Fibroblast of the aortic adventitia (primary cell): ENCODE results near the gene RASA1. TPM values are rescaled to one million over a fixed set of nuclear protein-coding genes. Genes with fewer than 3 reads are reported as not detected.

ENCODE experiments used
- DNase-seq: peaks from one replicate; pipeline ENCODE4 v3.0.0-alpha.2; 2010; ENCODE audit warnings: low read depth
- H3K4me3 ChIP-seq: 2 replicates; pipeline ENCODE4 v1.5.1; 2011; ENCODE audit warnings: low read depth, mild to moderate bottlenecking, control low read depth, low read length, moderate library complexity
- CTCF ChIP-seq: IDR thresholded peaks from 2 replicates; pipeline ENCODE4 v1.5.1; 2011; ENCODE audit warnings: mild to moderate bottlenecking, low read length, control low read depth, inconsistent platforms; ENCODE audit not compliant: insufficient read depth
- total RNA-seq: library from RNA; depleted of rRNA; stranded (reverse); fragments of >200 nt; gene quantifications from 2 replicates; pipeline ENCODE4 v1.2.3, GENCODE V29; 2012; ENCODE audit warnings: low replicate concordance

Gene RASA1
- total RNA-seq, 1 donor, result 46.2 TPM

DNA sequence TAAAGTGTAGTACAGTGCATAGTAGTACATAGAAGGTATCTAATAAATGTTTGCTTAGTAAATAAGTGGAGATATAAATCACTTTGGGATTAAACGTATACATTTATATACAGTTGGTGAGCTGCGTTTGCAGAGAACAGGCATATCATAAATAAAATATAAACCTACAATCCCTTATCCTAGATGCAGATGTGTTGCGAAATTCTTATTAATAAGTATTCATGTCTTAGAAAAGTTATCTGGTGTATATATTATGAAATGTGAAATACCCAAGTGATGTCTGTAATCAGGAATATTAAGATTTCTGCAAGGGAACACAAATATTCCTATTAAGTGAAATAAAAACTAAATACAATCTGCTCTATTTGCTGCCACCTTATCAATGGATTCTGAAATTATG lies 136.2 kb downstream of the RASA1 start:
- H3K4me3 ChIP-seq, result no peak overlapping the region
- TF ChIP-seq CTCF, result no peak
- no peak for DNase-seq

GRCh38 chr5:87404359-87404758 lies 136.7 kb downstream of the RASA1 start:
- H3K4me3 ChIP-seq, result no peak overlapping the region
- TF ChIP-seq CTCF, result no peak
- no peak for DNase-seq

DNA sequence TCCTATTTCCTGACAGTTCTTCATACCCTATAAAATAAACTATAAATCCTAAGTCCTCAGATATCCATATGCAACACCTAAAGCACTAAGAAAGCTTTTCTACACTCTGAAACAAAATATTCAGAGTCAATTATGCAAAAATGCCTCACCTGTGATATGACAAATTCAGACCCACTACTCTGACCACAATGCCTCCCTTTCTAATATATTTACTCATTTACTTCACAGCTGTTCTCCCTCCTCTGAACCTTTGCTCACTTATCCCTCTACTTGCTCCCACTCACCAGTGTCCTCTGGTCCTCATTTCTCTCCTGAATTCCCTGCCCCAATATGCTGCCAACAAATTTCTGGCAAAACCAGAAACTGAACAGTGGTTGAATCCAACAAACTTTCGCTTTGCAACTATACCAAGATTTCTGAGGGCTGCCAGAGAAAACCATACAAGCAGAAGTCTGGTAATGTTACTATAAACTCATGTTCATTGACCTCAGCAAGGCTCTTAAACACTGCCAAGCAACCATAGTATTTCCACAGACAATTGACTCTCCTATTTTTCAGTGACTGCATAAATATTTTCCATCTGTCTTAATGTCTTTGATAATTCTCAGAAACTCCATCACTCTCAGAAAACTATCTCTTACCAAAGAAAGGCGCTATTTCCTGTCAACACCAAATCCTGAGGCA lies 137.9 kb downstream of the RASA1 start:
- DNase-seq, result peak; percentile 33
- TF ChIP-seq CTCF, result no peak
- H3K4me3 ChIP-seq, result no peak overlapping the region

DNA sequence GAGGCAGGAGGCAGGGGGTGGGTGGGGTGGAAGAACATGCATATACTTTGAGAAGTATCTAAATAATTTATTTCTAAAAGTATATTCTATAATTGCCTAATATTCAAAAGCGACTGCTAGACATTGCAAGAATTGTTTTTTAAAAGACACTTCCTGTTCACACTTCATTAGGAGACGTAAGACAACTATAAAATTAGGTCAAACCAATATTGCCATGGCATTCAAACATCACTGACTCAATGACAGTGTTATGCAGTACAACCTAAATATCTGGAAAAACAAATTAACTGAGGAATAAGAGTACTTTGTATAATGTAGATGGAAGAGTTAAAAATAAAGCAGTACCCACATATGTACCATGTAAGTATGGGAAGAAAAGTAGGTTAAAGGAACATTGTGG lies 140.5 kb downstream of the RASA1 start:
- TF ChIP-seq CTCF, result no peak
- DNase-seq, result no peak
- H3K4me3 ChIP-seq, result no peak overlapping the region

GRCh38 chr5:87410931-87411330 lies 143.2 kb downstream of the RASA1 start:
- TF ChIP-seq CTCF, result no peak
- H3K4me3 ChIP-seq, result peak overlapping the region; percentile 98
- peak; percentile 79 for DNase-seq

DNA sequence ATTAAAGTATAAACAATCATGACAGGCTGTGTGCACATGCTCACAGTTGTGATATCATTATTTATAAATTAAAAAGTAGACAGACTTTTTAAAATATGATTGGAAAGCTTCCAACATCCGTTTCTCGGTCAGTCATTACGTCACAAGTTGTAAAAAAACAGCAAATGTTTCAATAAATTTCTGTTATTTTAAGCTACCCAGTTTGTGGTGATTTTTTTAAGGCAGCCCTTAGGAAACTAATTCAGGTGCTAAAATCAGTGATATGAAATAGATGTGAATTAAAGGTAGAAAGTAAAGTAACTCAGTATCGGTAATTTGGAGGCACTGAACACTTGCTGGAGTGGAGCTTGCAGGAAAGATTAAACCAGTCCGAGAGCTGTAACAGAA lies 143.9 kb downstream of the RASA1 start:
- no peak for TF ChIP-seq CTCF
- peak overlapping the region; percentile 98 for H3K4me3 ChIP-seq
- DNase-seq, result peak; percentile 28
